ENCODE data around the gene KHDC4.
"Not testable (repeated sequence)": the region's sequence is repeated elsewhere in the genome, so short reads cannot be mapped to it uniquely, and the experiment has no call there.

The KHDC4 gene

GRCh38 chr1:155897746-155898145 is 36.5 kb downstream of the KHDC4 start:
- no peak for DNase-seq

DNA sequence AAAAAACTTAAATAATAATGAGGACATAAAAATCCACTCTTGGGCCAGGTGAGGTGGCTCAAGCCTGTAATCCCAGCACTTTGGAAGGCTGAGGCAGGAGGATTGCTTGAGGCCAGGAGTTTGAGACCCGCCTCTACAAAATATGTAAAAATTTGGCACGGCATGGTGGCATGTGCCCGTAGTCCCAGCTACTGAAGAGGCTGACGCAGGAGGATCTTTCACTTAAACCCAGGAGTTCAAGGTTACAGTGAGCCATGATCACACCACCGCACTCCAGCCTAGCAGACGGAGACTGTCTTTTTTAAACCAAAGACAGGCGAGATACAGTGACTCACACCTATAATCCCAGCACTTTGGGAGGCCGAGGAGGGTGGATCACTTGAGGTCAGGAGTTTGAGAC is 37.7 kb downstream of the KHDC4 start:
- not testable (repeated sequence) for DNase-seq

GRCh38 chr1:155895617-155896016 is 38.6 kb downstream of the KHDC4 start:
- DNase-seq = not testable (repeated sequence)

DNA sequence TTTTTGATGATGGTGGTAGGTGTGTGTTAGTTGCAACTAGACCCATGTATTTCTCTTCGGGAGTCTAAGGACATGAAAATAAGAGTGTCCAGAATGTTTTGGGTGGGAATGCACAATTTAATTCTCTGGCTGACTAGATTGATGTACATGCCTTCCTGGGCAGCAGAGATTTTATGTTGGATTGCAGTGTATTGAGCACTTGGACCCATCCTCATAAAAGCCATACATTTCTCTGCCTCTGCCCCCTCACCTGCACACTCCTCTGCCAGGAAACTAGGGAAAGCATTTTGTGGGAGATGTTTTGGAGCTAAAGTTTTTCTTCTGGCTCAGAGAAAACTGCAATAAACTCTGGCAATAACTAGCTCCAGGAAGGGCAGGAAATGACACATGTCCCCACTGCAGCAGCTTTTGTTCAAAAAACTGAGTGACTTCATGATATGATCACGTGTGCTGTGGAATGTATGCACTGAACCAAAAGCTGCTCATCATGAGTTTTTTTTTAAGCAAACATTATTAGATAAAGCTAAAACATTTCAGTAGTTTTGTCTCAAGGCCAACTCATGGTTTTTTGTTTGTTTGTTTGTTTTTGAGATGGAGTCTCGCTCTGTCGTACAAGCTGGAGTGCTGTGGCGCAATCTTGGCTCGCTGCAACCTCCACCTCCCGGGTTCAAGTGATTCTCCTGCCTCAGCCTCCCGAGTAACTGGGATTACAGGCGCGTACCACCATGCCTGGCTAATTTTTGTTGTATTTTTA is 40.6 kb downstream of the KHDC4 start:
- DNase-seq = no peak

- no peak for DNase-seq
Observed at GRCh38 chr1:155892796-155893195, 41.4 kb downstream of the KHDC4 start.

GRCh38 chr1:155890251-155890650 is 44.0 kb downstream of the KHDC4 start:
- DNase-seq = no peak

DNA sequence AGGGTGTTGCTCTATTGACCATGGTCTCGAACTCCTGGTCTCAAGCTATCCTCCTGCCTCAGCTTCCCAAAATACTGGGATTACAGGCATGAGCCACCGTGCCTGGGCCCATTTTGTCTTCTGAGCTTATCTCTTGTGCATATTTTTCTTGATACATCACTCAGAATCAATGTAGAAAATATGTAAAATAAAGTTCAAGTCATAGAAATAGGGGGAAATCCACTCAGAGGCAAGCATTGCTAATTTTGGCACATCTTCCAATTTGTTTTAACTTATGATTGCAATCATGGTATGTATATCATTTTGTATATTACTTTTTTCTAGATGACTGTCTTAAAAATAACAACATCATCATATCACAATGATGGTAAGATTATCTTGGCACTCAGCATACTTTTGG is 44.6 kb downstream of the KHDC4 start:
- no peak for DNase-seq

- no peak for DNase-seq
Observed at GRCh38 chr1:155888481-155888880, 45.7 kb downstream of the KHDC4 start.

DNA sequence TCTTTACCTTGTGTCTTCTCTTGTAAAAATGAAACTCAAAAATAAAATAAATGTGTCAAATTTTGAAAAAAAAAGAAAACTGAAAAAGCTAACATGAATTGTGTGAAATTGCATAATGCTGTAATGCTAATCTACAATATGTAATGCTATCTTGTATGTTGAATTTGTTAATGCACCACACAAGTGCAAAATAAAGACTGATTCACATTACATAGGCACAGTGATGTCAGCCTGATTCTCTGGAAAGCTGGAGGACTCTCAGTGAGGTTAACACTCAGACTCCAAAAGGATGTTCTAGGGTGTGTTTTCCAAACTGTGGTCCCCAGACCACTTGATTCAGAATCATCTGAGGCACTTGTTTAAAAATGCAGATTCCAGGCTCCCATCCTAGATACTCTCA is 49.2 kb downstream of the KHDC4 start:
- no peak for DNase-seq

- no peak for DNase-seq
Observed at GRCh38 chr1:155884031-155884960, 49.9 kb downstream of the KHDC4 start.

DNA sequence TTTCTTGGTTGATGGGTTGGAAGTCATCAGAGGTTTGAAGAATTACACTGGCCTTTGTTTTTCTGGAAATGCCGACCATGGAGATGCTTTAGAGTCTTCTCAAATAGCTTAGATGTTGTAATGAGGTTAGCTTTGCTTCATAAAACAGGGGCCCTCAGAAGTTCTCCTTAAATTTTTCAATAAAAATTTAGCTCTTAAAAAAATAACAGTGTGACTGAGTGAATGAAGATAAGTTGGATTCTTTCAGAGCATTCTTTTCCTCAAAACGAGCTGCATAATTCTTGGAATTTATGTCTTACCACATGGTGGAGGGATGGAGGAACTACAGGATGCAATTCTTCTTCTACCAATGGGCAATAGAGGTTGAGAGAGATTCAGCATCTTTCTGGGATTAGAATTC is 51.4 kb downstream of the KHDC4 start:
- no peak for DNase-seq

- DNase-seq = no peak
Observed at GRCh38 chr1:155882235-155882634, 52.0 kb downstream of the KHDC4 start.

GRCh38 chr1:155880950-155881349 is 53.3 kb downstream of the KHDC4 start:
- DNase-seq = no peak

DNA sequence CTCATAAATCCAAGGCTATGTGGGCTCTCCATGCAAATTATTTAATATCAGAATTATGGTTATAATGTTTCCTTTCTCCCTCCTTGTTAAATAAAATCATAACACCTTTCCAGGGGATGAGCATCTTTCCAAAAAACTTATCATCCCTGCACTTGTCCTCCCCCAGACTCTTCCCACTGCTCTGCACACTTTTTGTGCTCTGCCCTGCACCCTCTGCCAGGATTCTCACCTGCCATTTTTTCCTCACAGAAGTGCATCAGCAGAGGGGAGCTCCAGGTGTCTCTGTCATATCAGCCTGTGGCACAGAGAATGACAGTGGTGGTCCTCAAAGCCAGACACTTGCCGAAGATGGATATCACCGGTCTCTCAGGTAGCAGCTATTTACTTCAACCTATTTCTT is 54.0 kb downstream of the KHDC4 start:
- DNase-seq = no peak

GRCh38 chr1:155877945-155878344 is 56.3 kb downstream of the KHDC4 start:
- DNase-seq = no peak

DNA sequence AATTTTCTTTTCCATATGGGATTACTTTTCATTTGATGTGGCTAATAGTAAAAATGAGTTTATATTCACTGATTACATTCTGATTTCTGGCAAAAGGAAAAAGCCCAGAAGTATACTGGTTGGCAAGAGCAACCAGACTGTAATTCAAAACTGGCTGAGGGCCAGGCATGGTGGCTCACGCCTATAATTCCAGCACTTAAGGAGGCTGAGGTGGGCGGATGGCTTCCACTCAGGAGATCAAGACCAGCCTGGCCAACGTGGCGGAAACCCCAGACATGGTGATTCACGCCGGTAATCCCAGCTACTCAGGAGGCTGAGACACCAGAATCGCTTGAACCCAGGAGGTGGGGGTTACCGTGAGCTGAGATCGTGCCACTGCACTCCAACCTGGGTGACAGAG is 60.4 kb downstream of the KHDC4 start:
- no peak for DNase-seq

DNA sequence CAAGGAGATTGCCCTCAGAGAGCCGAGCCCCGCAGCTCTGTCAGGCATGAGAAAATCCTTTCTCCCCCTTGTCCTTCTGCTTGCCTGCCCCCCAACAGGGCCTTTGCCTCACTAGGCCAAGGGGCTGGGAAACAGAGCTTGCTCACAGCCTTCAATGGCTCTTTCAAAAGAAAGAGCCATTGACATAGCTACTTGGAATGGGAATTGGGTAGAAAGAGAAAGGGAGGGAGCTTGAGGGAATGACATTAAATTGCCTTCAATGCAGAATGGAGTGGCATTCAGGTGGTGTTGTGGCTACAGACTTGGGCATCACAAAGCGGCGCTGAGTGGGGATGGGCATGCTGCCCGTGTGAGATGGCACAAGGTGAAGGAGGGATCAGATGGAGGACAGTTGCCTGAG is 61.7 kb downstream of the KHDC4 start:
- DNase-seq = no peak

DNA sequence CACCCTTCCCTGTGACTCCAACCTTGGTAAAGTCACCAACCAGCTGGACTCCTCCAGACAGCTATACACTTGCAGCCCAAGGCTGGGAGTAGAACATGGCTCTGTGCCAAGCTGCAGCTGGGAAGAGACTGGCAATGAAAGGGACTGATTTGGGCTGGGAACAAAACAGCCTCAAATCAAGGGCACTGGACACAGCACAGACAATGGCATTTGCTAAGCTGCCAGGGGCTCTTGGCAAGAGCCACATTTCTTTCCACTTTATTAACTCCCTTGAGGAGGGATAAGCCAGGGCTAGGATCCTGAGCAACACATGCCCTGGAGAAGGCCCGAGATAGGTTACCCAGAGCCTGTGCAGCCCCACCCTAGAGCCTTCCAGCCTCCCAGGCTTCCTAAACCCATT is 62.8 kb downstream of the KHDC4 start:
- DNase-seq = no peak

DNA sequence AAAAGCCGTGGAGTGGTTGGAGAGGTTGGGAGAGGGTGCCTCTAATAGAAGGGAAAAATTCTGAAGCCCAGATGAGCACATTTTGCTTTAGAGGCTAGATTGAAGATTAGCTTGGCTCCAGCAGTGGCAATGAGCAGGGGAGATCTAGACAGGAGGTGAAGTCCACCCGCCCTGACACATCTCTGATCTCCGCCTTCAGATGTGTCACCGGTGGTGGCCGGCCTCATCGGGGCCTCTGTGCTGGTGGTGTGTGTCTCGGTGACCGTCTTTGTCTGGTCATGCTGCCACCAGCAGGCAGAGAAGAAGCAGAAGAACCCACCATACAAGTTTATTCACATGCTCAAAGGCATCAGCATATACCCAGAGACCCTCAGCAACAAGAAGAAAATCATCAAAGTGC is 66.4 kb downstream of the KHDC4 start:
- no peak for DNase-seq

GRCh38 chr1:155864393-155864792 is 69.8 kb downstream of the KHDC4 start:
- no peak for DNase-seq

Measured in activated naive CD4-positive, alpha-beta T cell (primary cell).